Nephron (organoid): ENCODE results near the gene TOMM5.
A peak's percentile ranks its signal among the peaks of the same experiment; 100 is the strongest.

Experiments used
- H3K27ac Mint-ChIP-seq, 3 experiments: 2 replicates each; pipeline ENCODE4 v1.8.0; 2020; ENCODE audit warnings: mixed read lengths in 3 of 3, mild to moderate bottlenecking in 2 of 3, moderate library complexity in 1 of 3
- H3K27me3 Mint-ChIP-seq: 2 replicates; pipeline ENCODE4 v1.8.0; 2021; ENCODE audit warnings: low read depth, mild to moderate bottlenecking, moderate library complexity, mixed read lengths
- H3K36me3 Mint-ChIP-seq: 2 replicates; pipeline ENCODE4 v1.8.0; 2020; ENCODE audit warnings: low read depth, mixed read lengths
- H3K4me1 Mint-ChIP-seq: 2 replicates; pipeline ENCODE4 v1.8.0; 2020; ENCODE audit warnings: mixed read lengths
- H3K4me3 Mint-ChIP-seq, 3 experiments: 2 replicates each; pipeline ENCODE4 v1.8.0; 2020; ENCODE audit warnings: mild to moderate bottlenecking in 3 of 3, mixed read lengths in 3 of 3, moderate library complexity in 2 of 3
- H3K9me3 Mint-ChIP-seq: 2 replicates; pipeline ENCODE4 v1.8.0; 2020; ENCODE audit warnings: mixed read lengths
- TF ChIP-seq, protein P1 (sequence below), 3 experiments: fragments of 200-600 bp; sonication (generic); IDR thresholded peaks; one replicate each; pipeline ENCODE4 v1.5.0; 2021; ENCODE audit warnings: antibody characterized with exemption in 3 of 3; ENCODE audit not compliant: unreplicated experiment in 3 of 3

The TOMM5 gene

DNA sequence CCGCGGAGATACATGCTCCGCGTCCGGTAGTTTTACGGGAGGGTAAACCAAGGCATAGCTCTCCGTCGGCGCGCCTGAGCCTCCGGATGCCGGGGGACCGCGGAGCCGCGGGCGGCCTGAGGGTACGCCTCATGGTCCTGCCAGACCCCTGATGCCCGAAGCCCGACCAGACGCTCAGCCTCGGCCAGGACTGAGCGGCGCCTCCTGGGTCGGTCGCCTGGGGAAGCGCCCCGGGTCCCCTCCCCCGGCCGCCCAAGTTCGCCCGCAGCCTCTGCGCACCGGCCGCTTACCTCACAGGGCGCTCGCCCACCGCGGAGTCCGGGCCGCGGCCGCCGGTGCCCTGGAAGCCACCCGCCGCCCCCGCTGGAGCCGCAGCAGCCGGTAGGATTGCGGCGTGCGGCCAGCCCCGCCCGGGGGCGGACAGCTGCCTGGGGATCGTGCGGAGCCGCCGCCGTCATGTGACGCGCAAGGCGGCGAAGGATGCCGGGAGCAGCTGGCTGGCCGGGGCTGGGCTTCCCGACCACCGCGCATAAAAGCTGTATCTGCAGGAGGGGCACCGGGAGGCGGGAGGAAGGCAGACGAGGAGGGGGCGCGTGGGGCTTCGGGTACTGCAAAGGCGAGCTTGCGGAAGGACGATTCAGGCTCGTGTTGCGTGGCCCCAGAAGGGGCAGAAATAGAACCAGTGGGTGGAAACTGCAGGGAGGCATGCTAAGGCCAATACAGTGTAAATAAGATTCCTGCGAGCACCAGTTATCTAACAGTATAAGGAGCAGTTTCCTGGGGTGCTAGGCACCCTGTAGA lies 16.3 kb downstream of the TOMM5 start, which contains the start of gene FBXO10:
Gene FBXO10, minus strand, starts transcription at position 460 of the 801 bp plus-strand sequence. CDS start 34,612 bp downstream, outside the sequence.
- H3K4me1 Mint-ChIP-seq = peaks cover 61% of the 10 kb centered on the region
- TF ChIP-seq, protein P1, sequence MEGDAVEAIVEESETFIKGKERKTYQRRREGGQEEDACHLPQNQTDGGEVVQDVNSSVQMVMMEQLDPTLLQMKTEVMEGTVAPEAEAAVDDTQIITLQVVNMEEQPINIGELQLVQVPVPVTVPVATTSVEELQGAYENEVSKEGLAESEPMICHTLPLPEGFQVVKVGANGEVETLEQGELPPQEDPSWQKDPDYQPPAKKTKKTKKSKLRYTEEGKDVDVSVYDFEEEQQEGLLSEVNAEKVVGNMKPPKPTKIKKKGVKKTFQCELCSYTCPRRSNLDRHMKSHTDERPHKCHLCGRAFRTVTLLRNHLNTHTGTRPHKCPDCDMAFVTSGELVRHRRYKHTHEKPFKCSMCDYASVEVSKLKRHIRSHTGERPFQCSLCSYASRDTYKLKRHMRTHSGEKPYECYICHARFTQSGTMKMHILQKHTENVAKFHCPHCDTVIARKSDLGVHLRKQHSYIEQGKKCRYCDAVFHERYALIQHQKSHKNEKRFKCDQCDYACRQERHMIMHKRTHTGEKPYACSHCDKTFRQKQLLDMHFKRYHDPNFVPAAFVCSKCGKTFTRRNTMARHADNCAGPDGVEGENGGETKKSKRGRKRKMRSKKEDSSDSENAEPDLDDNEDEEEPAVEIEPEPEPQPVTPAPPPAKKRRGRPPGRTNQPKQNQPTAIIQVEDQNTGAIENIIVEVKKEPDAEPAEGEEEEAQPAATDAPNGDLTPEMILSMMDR (IDR thresholded peaks at IDR 0.05; ENCODE audit: unreplicated experiment in 3 of 3) = no peak
- H3K27me3 Mint-ChIP-seq = no peaks in the 10 kb centered on the region
- no peaks in the 10 kb centered on the region for H3K9me3 Mint-ChIP-seq
- peak within 1 kb of the TSS; percentile 93 to 97 (median 94) for H3K4me3 Mint-ChIP-seq
- H3K36me3 Mint-ChIP-seq = peaks cover 9% of the 10 kb centered on the region
- peak within 1 kb of the TSS; percentile 92 to 98 (median 97) for H3K27ac Mint-ChIP-seq

DNA sequence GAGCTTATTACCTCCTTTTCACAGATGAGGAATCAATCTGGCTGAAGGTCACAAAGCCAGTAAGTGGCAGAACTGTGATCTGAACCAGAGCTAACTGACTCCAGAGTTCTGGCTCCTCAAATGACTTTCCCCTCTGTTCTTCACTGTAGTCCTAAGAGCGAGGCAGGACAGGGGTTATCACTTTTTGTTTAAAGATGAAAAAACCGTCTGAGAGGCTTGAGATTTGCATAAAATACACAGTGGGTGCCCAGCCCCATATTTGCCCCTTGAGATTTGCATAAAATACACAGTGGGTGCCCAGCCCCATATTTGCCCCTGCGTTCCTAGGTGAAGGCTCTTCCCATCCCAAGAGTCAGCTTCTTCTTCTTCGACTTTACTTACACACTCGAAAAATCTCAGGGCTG lies 16.9 kb downstream of the TOMM5 start:
- peaks cover 9% of the 10 kb centered on the region for H3K36me3 Mint-ChIP-seq
- H3K9me3 Mint-ChIP-seq = no peaks in the 10 kb centered on the region
- H3K4me1 Mint-ChIP-seq = peaks cover 61% of the 10 kb centered on the region

DNA sequence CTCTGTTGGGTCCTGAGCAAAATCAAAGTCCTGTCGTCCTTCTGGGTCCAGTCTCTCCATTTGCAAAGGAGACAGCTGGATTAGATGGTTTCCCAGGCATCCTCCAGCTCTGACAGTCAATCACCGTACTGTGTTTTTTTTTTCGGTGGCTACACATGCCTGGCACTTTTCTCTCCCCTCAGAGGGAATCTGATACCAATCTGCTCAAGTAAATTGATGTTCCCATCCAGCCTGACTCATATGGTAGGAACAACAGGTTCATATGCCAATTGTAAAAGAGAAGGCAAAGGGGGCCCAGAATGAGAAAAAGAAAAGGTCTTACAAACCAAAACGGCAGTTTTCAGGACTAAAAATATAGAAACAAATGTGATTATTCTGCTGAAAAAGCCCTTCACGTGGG lies 17.4 kb downstream of the TOMM5 start:
- H3K36me3 Mint-ChIP-seq = peaks cover 14% of the 10 kb centered on the region
- H3K4me3 Mint-ChIP-seq = peak overlapping the region; percentile 93 to 97 (median 94)
- H3K27ac Mint-ChIP-seq = peak overlapping the region; percentile 86 to 92 (median 88)
- H3K9me3 Mint-ChIP-seq = no peaks in the 10 kb centered on the region
- peaks cover 61% of the 10 kb centered on the region for H3K4me1 Mint-ChIP-seq
- TF ChIP-seq, protein P1 (IDR thresholded peaks at IDR 0.05; ENCODE audit: unreplicated experiment in 3 of 3) = no peak
- H3K27me3 Mint-ChIP-seq = no peaks in the 10 kb centered on the region

More for the DNA sequence above, 16.9 kb downstream of the TOMM5 start:
- TF ChIP-seq, protein P1 (IDR thresholded peaks at IDR 0.05; ENCODE audit: unreplicated experiment in 3 of 3) = no peak
- peak overlapping the region; percentile 93 to 97 (median 94) for H3K4me3 Mint-ChIP-seq
- no peaks in the 10 kb centered on the region for H3K27me3 Mint-ChIP-seq
- peak overlapping the region; percentile 86 to 92 (median 88) for H3K27ac Mint-ChIP-seq

DNA sequence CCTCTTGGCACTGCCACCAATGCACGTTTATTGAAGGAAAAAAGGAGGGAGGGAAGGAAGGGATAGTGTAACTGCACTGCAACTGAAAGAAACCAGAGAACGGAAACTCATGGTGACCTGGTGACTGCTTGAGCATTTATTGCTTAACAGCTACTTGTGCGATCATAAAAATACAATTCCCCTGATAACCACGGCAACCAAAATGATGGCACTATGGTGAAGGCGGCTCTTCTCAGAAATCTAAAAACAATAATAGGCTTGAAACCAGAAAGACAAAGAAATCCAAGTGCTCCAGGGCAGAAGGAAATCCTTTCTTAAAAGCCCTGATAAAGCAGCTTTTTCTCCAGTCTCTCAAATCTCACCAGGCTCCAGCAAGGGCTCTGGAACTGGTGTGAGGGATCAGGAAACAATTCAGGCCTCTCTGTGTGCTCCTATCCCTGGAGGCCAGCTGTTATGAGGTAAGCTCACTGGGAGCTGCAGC lies 18.1 kb downstream of the TOMM5 start:
- TF ChIP-seq, protein P1 (IDR thresholded peaks at IDR 0.05; ENCODE audit: unreplicated experiment in 3 of 3) = no peak
- Mint-ChIP-seq H3K4me1 (peaks cover 61% of the 10 kb centered on the region), H3K36me3 (peaks cover 14% of the 10 kb centered on the region)

DNA sequence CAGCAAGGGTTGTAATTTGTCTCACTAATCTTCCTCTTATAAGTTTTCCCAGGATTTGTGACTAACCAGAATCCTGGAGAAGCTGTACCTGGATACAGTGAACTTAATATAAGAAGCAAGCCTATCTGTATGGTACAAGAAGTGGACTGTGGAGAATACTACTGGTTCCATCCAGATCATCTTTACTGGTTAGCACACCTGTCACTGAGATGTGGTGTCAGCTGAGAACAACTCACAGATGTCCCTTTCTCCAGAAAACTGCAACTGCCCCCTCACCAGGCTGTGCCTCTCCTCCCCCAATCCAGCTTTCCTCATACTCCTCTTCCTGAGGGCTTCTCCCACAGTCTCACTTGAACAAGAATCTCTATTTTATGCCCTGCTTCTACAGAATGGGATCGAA lies 21.1 kb downstream of the TOMM5 start:
- TF ChIP-seq, protein P1 (IDR thresholded peaks at IDR 0.05; ENCODE audit: unreplicated experiment in 3 of 3) = no peak
- Mint-ChIP-seq H3K4me1 (peaks cover 51% of the 10 kb centered on the region), H3K4me3 (no peak overlapping the region), H3K9me3 (no peaks in the 10 kb centered on the region), H3K36me3 (peaks cover 22% of the 10 kb centered on the region), H3K27me3 (no peaks in the 10 kb centered on the region), H3K27ac (peak overlapping the region in 1 of 3 experiments; percentile 24)

More for the DNA sequence above, 18.1 kb downstream of the TOMM5 start:
- peak overlapping the region; percentile 93 to 97 (median 94) for H3K4me3 Mint-ChIP-seq
- H3K9me3 Mint-ChIP-seq = no peaks in the 10 kb centered on the region
- H3K27me3 Mint-ChIP-seq = no peaks in the 10 kb centered on the region
- peak overlapping the region; percentile 86 to 92 (median 88) for H3K27ac Mint-ChIP-seq
